C4-2B (cell line): ENCODE data around the gene TMEM82.

ENCODE experiments used
- CTCF ChIP-seq: fragments of 450-650 bp; conservative IDR thresholded peaks from 2 replicates; pipeline ENCODE4 v1.5.1; 2017; ENCODE audit warnings: mild to moderate bottlenecking
- ZFX ChIP-seq: fragments of 450-650 bp; IDR thresholded peaks from 2 replicates; pipeline ENCODE4 v1.6.1; 2017

GRCh38 chr1:15788624-15789301 is 46.5 kb downstream of the TMEM82 start:
- TF ChIP-seq CTCF = no peak
- no peak for TF ChIP-seq ZFX
